GM10266 (cell line): Measurements from ENCODE around the gene TAGLN2.

Source experiments
- DNase-seq: peaks from one replicate; pipeline ENCODE4 v3.0.0; 2012; ENCODE audit errors: extremely low spot score
- TF ChIP-seq, protein P1 (sequence below): IDR thresholded peaks from 2 replicates; pipeline ENCODE4 v1.5.1; 2012; ENCODE audit warnings: mild to moderate bottlenecking, low read depth; ENCODE audit not compliant: control insufficient read depth, insufficient read depth; ENCODE audit errors: missing control alignments

The TAGLN2 gene

DNA sequence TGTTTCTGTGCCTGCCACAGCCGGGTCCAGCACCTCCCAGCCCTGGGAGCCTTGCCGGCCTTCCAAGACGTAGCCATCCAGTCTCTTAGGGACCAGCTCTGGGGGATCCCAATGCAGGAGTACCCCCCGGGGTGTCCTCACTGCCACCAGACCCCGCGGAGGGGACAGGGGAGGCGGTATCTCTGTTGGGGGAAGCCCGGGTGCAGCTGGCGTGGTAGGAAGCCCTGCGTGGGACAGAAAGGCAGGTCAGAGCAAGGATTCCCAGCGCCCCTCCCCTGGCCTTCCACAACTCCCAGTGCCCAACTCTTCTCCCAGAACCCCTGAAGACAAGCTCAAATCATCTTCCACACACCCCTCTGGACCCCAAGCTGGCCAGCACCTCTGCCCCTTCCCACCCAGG is 4.9 kb upstream of the TAGLN2 start:
- no peak for DNase-seq
- TF ChIP-seq, protein P1, sequence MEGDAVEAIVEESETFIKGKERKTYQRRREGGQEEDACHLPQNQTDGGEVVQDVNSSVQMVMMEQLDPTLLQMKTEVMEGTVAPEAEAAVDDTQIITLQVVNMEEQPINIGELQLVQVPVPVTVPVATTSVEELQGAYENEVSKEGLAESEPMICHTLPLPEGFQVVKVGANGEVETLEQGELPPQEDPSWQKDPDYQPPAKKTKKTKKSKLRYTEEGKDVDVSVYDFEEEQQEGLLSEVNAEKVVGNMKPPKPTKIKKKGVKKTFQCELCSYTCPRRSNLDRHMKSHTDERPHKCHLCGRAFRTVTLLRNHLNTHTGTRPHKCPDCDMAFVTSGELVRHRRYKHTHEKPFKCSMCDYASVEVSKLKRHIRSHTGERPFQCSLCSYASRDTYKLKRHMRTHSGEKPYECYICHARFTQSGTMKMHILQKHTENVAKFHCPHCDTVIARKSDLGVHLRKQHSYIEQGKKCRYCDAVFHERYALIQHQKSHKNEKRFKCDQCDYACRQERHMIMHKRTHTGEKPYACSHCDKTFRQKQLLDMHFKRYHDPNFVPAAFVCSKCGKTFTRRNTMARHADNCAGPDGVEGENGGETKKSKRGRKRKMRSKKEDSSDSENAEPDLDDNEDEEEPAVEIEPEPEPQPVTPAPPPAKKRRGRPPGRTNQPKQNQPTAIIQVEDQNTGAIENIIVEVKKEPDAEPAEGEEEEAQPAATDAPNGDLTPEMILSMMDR, result no peak

DNA sequence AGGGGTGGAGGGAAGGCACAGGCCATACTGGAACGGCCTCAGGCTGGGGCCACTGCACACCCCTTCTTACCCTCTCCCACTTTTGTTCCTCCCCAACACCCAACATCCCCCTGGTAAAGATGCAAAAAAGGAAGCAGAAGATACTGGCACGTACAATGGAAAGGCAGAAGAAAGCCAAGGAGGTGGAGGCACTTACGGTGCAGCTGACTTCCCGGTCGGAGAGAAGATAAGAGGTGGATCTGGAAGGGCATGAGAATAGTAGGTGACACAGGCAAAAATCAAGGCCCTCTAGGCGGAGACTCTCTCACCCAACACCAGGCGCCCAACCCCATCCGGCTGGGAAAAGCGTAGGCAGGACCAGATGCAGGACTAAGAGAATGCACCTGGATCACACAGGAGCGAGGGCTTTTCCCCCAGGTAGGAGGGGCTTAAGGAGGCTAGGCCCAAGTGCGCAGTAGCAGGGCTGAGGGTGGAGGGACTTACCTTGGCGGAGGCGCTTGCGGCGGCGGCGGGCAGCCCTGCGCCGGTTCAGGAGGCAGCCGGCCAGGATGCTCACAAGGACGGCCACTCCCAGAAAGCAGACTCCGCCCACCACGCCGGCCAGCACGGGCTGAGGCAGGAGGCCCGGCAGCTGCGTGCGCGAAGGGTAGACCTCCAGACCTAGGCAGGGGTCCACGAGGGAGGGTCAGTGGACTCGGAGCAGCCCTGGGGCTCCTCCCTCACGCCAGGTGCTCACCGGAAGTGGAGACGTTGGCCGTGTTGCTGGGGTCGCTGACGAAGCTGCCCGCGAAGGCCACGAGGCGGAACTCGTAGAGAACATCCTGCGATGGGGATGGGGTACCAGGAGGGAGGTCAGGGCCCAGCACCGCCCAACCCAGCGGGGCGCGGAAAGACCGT is 4.1 kb upstream of the TAGLN2 start:
- TF ChIP-seq, protein P1, result no peak
- no peak for DNase-seq

DNA sequence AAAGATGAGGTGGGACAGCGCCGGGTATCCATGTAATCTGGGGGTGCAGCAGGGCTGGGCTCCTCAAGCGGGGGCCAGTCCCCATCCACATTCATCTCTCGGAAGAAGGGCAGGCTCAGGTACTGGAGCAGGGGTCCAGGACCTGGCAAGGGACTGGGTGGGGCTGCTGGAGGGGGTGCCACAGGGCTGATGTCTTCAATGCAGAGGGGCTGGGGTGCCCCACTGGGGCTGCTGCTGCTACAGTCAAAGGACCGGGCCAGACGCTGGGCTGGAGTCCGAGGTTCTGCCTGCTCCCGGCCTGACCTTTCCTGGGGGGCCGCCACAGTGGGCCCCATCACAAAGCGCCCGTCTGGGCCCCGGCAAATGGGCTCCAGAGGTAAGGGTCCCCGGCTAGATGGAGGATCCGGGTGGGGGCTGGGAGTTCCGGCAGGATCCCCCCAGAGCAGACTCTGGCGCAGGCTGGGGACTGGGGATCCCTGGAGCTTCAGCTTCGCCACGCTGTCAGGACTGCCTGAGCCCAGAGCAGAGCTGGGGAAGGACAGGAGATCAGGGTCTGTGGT is 3.3 kb upstream of the TAGLN2 start:
- no peak for DNase-seq
- TF ChIP-seq, protein P1, result no peak

DNA sequence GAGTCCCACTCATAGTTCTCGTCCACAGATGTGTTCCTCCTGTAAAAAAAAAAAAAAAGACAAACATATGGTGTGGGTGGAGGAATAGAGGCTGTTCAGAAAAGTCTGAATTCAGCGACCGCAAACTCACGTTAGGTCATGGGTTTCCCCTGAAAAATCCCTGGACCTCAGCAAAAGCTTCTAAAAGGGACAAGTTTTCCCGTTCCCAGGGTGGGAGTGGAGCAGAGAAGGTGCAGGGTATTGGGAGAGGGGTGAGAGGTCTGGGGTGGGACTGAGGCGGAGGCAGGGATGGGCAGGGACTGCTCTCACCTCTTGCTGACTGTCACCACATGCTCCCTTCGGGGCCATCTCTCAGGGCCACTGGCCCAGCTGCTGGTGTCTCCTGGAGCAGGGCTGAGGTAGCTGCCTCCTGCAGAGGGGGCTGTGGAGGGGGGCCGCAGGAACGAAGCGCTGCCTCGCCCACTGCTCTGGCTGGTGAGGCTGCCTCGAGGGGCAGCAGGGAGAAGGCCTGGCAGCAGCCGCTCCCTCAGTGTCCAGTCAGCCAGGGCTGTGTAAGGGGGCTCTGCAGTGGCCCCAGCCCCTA is 2.6 kb upstream of the TAGLN2 start:
- peak; percentile 56 for DNase-seq
- TF ChIP-seq, protein P1, result no peak

DNA sequence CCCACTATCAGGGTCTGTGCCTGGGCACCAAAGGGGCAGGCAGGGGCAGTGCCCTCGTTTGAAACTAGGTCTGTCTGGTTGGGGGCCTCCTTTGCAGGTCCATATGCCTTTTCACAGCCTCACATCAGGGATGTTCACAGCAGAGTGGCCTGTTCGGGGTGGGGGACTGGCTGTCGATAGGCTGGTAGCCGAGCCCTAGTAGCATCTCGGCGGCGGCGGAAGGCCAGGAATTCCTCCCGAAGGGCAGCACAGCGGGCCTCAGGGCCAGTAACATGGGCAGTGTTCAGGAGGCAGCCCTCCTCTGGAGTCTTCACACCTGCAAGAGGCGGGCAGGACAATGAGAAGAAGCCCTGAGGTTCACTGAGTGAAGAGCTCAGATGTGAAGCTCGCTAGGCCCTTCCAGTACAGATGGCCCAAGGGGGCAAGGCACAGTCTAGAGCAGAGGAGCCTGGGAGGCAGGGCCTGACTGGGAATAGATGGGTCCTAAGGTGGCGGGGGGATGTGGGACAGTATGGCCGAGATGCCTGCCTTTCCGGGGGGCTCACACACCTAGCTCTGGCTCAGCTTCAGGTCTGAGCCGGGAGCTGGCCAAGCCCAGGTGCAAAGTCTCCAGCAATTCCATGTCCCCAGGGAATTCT is 2.0 kb upstream of the TAGLN2 start:
- TF ChIP-seq, protein P1, result no peak
- DNase-seq, result peak; percentile 11

DNA sequence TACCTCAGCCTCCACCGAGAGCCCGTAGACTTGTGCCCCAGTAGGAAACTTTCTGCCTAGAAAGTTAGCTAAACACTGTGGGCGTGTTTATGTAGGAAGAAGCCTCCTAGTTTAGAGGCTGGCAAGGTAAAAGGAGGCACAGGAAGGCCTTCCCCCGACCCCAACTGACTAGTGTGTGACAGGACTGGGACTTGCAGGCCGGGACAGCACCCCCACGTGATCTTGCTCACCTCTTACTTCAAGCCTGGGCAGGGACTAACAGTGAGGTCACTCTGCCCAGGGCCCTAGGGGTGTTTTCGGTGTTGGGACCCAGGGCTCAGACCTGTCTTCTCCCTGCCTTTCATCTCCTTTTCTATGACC is 392 bp upstream of the TAGLN2 start:
- peak; percentile 68 for DNase-seq
- TF ChIP-seq, protein P1, result no peak
